HEK293T (cell line): Measurements from ENCODE around the gene CFAP97D2.
"Not testable (repeated sequence)": the region's sequence is repeated elsewhere in the genome, so short reads cannot be mapped to it uniquely, and the experiment has no call there.

Source experiments
- CTCF ChIA-PET: fragments of 350-600 bp; formaldehyde crosslinking; extraction: SDS; loops from one replicate; lab custom pipeline; 2021; ENCODE audit warnings: antibody characterized with exemption, inconsistent platforms; lab: Yijun Ruan, JAX
- POLR2A ChIA-PET: fragments of 350-600 bp; formaldehyde crosslinking; extraction: SDS; loops from one replicate; lab custom pipeline; 2020; ENCODE audit warnings: antibody characterized with exemption, inconsistent platforms; lab: Yijun Ruan, JAX
- DNase-seq: peaks from one replicate; pipeline ENCODE4 v3.0.0; 2012; ENCODE audit warnings: mixed read lengths; ENCODE audit errors: extremely low spot score
- ARNT ChIP-seq: fragments of 450-650 bp; IDR thresholded peaks from 2 replicates; pipeline ENCODE4 v1.6.1; 2017; ENCODE audit warnings: mild to moderate bottlenecking
- BHLHE40 ChIP-seq: fragments of 450-650 bp; IDR thresholded peaks from 2 replicates; pipeline ENCODE4 v1.6.1; 2016; ENCODE audit warnings: mild to moderate bottlenecking, moderate library complexity, borderline replicate concordance
- CTBP1 ChIP-seq: fragments of 450-650 bp; IDR thresholded peaks from 2 replicates; pipeline ENCODE4 v1.6.1; 2016; ENCODE audit warnings: borderline replicate concordance
- ELF4 ChIP-seq: fragments of 450-650 bp; IDR thresholded peaks from 2 replicates; pipeline ENCODE4 v1.6.1; 2017; ENCODE audit warnings: antibody characterized with exemption
- FOXA1 ChIP-seq: fragments of 450-650 bp; IDR thresholded peaks from 2 replicates; pipeline ENCODE4 v1.6.1; 2016; ENCODE audit warnings: mild to moderate bottlenecking
- FOXK2 ChIP-seq: fragments of 450-650 bp; IDR thresholded peaks from 2 replicates; pipeline ENCODE4 v1.6.1; 2016; ENCODE audit warnings: mild to moderate bottlenecking
- FOXM1 ChIP-seq: fragments of 450-650 bp; IDR thresholded peaks from 2 replicates; pipeline ENCODE4 v1.6.1; 2017; ENCODE audit warnings: mild to moderate bottlenecking, borderline replicate concordance
- HDGF ChIP-seq: fragments of 450-650 bp; IDR thresholded peaks from 2 replicates; pipeline ENCODE4 v1.6.1; 2017; ENCODE audit warnings: antibody characterized with exemption, borderline replicate concordance
- L3MBTL2 ChIP-seq: fragments of 450-650 bp; conservative IDR thresholded peaks from 2 replicates; pipeline ENCODE4 v1.6.1; 2016; ENCODE audit warnings: mild to moderate bottlenecking
- LEF1 ChIP-seq: fragments of 450-650 bp; IDR thresholded peaks from 2 replicates; pipeline ENCODE4 v1.6.1; 2017; ENCODE audit warnings: mild to moderate bottlenecking, borderline replicate concordance
- NFRKB ChIP-seq: fragments of 450-650 bp; IDR thresholded peaks from 2 replicates; pipeline ENCODE4 v1.6.1; 2016; ENCODE audit warnings: mild to moderate bottlenecking, moderate library complexity
- SP1 ChIP-seq: fragments of 450-650 bp; IDR thresholded peaks from 2 replicates; pipeline ENCODE4 v1.6.1; 2017
- SUZ12 ChIP-seq: fragments of 450-650 bp; IDR thresholded peaks from 2 replicates; pipeline ENCODE4 v1.6.1; 2016; ENCODE audit warnings: mild to moderate bottlenecking
- TARDBP ChIP-seq: fragments of 450-650 bp; IDR thresholded peaks from 2 replicates; pipeline ENCODE4 v1.6.1; 2016
- ZNF384 ChIP-seq: fragments of 450-650 bp; IDR thresholded peaks from 2 replicates; pipeline ENCODE4 v1.6.1; 2016
- TF ChIP-seq, protein P1 (sequence below): fragments of 450-650 bp; IDR thresholded peaks from 2 replicates; pipeline ENCODE4 v1.6.1; 2016

The CFAP97D2 gene

DNA sequence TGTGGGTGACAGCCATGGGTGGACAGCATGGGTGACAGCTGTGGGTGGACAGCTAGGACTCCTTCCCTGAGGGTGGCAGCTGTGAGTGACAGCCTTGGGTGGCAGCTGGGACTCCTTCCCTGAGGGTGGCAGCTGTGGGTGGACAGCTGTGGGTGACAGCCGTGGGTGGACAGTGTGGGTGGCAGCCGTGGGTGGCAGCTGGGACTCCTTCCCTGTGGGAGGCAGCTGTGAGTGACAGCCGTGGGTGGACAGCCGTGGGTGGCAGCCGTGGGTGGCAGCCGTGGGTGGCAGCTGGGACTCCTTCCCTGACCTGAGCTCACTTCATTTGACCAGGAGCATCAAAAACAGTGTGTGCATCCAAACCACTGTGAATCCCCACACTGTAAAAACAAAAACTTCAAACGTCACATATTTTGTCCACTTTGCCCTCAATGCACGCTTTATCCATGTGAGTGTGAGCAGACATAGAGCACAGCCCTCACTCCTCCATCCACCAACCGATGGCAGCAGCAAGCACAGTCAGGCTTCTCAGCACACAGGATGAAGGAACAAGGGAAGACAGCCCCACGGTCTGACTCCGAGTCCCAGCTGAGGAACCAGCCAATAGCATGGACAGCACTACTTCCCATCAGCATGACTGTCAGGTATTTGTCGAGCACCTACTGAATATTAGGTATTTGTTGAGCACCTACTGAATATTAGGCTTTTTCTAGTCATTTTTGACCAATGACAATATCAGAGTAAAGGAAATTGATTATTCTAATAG is 1.6 kb upstream of the CFAP97D2 start:
- no peak for TF ChIP-seq ARNT
- no peak for TF ChIP-seq BHLHE40
- TF ChIP-seq SP1 = no peak
- no peak for TF ChIP-seq LEF1
- no peak for TF ChIP-seq CTBP1
- no peak for TF ChIP-seq FOXM1
- no peak for TF ChIP-seq NFRKB
- no peak for TF ChIP-seq L3MBTL2
- no peak for TF ChIP-seq ELF4
- no peak for TF ChIP-seq HDGF
- CTCF ChIA-PET = no interaction called here
- no peak for DNase-seq
- POLR2A ChIA-PET = no interaction called here

DNA sequence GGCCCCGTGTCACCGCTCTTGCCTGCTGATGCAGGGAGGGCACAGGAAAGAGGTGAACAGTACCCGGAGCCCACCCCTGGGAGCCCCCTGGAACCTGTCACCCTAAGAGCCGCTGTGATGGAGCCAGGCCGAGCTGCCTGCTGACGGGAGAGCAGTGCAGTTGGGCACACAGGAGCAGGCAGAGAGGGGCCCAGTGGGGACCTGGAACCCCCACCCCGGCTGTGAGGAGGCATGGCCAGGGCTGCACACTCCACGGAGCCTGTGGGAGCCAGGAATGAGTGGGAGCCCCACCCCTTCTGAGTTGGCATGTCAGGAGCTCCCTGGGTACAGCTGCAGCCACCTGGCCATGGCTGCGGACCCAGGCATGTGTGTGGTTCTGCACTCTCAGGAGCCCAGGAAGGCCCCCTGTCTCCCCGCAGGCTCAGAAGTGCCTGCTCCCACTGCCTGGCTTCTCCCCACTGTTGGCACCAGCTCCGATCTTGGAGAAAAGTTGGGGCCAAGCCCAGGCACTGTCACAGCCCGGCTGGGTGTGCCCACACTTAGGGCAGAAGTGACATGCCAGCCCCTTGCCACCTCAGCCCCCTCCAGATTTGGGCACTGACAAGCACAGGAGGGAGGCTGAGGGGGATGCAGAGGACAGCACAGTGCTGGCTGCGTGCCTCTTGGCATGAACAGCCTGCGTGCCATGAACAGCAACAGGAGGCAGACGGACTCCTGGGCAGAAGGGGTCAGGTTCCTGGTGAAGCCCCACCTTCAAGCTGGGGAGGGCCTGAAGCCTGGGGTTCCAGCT is 6.3 kb downstream of the CFAP97D2 start:
- TF ChIP-seq L3MBTL2 (no peak), CTBP1 (no peak), BHLHE40 (no peak), TARDBP (no peak), ZNF384 (no peak)
- CTCF ChIA-PET = no interaction called here
- DNase-seq = no peak
- POLR2A ChIA-PET = no interaction called here

DNA sequence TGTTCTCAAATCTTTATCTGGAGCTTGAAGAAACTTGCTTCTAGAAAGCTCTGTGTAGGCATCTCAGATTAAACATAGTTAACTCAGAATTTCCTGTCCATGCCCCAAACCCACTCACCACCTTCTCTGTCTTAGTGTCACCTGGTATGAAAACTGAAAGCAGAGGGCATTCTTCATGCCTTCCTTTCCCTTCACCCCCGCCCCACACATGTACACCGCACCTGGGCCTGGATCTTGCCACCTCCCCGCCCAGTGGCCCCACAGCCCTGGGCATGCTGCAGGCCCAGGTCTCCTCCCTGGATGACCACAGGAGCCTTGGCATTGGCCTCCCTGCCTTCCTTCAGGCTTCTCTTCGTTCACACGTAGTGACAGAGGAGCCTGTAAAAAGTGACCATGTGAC is 15.8 kb downstream of the CFAP97D2 start:
- no peak for DNase-seq
- ChIA-PET POLR2A (no interaction called here), CTCF (no interaction called here)
- TF ChIP-seq BHLHE40 = no peak
- no peak for TF ChIP-seq CTBP1
- no peak for TF ChIP-seq FOXA1
- TF ChIP-seq SP1 = no peak
- no peak for TF ChIP-seq LEF1

DNA sequence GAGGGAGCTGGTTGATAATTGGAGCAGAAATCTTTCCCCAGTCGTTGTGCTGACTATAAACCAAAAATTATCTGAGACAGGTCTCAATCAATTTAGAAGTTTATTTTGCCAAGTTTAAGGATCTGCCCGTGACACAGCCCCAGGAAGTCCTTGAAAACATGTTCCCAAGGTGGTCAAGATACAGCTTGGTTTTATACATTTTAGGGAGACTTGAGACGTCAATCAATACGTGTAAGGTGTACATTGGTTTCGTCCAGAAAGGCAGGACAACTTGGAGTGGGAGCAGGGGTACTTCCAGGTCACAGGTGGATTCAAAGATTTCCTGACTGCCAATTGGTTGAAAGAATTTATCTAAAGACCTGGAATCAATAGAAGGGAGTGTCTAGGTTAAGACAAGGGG is 17.6 kb downstream of the CFAP97D2 start:
- no peak for DNase-seq
- POLR2A ChIA-PET = no interaction called here
- TF ChIP-seq LEF1 (no peak), TARDBP (no peak), FOXA1 (no peak), FOXK2 (no peak), NFRKB (no peak)
- CTCF ChIA-PET = no interaction called here

DNA sequence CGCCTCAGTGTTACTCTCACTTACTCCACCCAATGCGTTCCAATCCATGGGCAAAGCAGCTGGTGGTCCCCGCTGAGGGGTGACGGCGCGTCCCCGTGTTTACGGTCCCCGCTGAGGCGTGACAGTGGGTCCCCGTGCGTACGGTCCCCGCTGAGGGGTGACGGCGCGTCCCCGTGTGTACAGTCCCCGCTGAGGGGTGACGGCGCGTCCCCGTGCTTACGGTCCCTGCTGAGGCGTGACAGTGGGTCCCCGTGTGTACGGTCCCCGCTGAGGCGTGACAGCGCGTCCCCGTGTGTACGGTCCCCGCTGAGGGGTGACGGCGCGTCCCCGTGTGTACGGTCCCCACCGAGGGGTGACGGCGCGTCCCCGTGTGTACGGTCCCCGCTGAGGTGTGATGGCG is 19.5 kb downstream of the CFAP97D2 start:
- no peak for TF ChIP-seq HDGF
- TF ChIP-seq BHLHE40 = no peak
- no peak for TF ChIP-seq CTBP1
- no peak for TF ChIP-seq SP1
- TF ChIP-seq ELF4 = no peak
- TF ChIP-seq FOXA1 = no peak
- TF ChIP-seq TARDBP = no peak
- TF ChIP-seq NFRKB = no peak
- no peak for TF ChIP-seq SUZ12
- TF ChIP-seq L3MBTL2 = no peak
- no peak for TF ChIP-seq ARNT
- no peak for TF ChIP-seq FOXK2
- TF ChIP-seq, protein P1, sequence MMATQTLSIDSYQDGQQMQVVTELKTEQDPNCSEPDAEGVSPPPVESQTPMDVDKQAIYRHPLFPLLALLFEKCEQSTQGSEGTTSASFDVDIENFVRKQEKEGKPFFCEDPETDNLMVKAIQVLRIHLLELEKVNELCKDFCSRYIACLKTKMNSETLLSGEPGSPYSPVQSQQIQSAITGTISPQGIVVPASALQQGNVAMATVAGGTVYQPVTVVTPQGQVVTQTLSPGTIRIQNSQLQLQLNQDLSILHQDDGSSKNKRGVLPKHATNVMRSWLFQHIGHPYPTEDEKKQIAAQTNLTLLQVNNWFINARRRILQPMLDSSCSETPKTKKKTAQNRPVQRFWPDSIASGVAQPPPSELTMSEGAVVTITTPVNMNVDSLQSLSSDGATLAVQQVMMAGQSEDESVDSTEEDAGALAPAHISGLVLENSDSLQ = no peak
- TF ChIP-seq LEF1 = no peak
- no peak for TF ChIP-seq ZNF384
- TF ChIP-seq FOXM1 = no peak
- ChIA-PET POLR2A (no interaction called here), CTCF (no interaction called here)
- no peak for DNase-seq

DNA sequence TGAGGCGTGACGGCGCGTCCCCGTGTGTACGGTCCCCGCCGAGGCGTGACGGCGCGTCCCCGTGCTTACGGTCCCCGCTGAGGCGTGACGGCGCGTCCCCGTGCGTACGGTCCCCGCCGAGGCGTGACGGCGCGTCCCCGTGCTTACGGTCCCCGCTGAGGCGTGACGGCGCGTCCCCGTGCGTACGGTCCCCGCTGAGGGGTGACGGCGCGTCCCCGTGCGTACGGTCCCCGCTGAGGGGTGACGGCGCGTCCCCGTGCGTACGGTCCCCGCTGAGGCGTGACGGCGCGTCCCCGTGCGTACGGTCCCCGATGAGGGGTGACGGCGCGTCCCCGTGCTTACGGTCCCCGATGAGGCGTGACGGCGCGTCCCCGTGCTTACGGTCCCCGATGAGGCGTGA is 20.5 kb downstream of the CFAP97D2 start:
- DNase-seq, CTCF ChIA-PET, POLR2A ChIA-PET: not testable (repeated sequence)

DNA sequence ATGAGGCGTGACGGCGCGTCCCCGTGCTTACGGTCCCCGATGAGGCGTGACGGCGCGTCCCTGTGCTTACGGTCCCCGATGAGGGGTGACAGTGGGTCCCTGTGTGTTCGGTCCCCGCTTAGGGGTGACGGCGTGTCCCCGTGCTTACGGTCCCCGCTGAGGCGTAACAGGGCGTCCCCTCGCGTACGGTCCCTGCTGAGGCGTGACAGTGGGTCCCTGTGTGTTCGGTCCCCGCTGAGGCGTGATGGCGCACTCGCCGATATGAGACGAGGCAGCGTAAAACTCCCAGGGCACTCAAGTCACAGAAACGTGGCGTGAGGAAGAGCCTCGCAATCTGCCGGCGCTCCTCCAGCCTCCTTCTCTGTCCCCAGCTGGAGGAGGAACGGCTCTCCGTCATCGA is 20.9 kb downstream of the CFAP97D2 start:
- POLR2A ChIA-PET = no interaction called here
- TF ChIP-seq CTBP1 = no peak
- TF ChIP-seq FOXM1 = no peak
- no peak for TF ChIP-seq HDGF
- TF ChIP-seq TARDBP = no peak
- no peak for TF ChIP-seq SUZ12
- no peak for TF ChIP-seq L3MBTL2
- TF ChIP-seq SP1 = no peak
- TF ChIP-seq LEF1 = no peak
- no peak for TF ChIP-seq NFRKB
- no peak for TF ChIP-seq ZNF384
- TF ChIP-seq ELF4 = no peak
- TF ChIP-seq ARNT = no peak
- TF ChIP-seq BHLHE40 = no peak
- no peak for TF ChIP-seq FOXA1
- TF ChIP-seq FOXK2 = no peak
- TF ChIP-seq, protein P1 = no peak
- DNase-seq = no peak
- CTCF ChIA-PET = no interaction called here
